HL-60 (cell line): ENCODE measurements around the gene TCF15.

ENCODE experiments used
- GABPA ChIP-seq: IDR thresholded peaks from 2 replicates; pipeline ENCODE4 v1.6.1; 2012; ENCODE audit warnings: low read depth
- POLR2AphosphoS5 ChIP-seq: IDR thresholded peaks from 2 replicates; pipeline ENCODE4 v1.6.1; 2012; ENCODE audit warnings: low read depth
- SPI1 ChIP-seq: IDR thresholded peaks from 2 replicates; pipeline ENCODE4 v1.6.1; 2012; ENCODE audit warnings: low read depth, mild to moderate bottlenecking, borderline replicate concordance
- TF ChIP-seq, protein P1 (sequence below): IDR thresholded peaks from one replicate; pipeline ENCODE4 v1.5.1; 2011; ENCODE audit warnings: low read length, control low read depth, inconsistent platforms; ENCODE audit not compliant: insufficient read depth
- TF ChIP-seq, protein P2 (sequence below): IDR thresholded peaks from 2 replicates; pipeline ENCODE4 v1.6.1; 2012; ENCODE audit warnings: low read depth; ENCODE audit not compliant: insufficient replicate concordance

DNA sequence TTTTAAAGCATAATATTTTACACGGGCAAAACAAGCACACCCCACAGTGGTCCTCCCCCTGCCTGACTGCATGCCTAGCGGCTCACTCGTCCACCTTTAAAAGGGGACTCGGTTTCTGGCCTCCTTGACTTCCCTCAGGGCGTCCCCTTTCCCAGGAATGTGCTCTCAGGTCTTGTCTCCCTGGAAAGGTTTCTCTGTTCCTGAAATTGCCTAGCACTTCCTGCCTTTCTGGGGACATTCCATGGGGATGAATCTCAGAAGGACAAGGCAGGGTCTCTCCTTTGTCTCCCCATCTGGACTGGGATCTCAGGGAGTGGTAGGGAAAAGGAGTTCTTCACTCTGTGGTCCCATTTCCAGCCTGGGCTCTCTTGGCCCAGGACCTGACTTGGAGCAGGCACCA lies 4.9 kb downstream of the TCF15 start:
- TF ChIP-seq, protein P1, sequence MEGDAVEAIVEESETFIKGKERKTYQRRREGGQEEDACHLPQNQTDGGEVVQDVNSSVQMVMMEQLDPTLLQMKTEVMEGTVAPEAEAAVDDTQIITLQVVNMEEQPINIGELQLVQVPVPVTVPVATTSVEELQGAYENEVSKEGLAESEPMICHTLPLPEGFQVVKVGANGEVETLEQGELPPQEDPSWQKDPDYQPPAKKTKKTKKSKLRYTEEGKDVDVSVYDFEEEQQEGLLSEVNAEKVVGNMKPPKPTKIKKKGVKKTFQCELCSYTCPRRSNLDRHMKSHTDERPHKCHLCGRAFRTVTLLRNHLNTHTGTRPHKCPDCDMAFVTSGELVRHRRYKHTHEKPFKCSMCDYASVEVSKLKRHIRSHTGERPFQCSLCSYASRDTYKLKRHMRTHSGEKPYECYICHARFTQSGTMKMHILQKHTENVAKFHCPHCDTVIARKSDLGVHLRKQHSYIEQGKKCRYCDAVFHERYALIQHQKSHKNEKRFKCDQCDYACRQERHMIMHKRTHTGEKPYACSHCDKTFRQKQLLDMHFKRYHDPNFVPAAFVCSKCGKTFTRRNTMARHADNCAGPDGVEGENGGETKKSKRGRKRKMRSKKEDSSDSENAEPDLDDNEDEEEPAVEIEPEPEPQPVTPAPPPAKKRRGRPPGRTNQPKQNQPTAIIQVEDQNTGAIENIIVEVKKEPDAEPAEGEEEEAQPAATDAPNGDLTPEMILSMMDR: no peak
- TF ChIP-seq, protein P2, sequence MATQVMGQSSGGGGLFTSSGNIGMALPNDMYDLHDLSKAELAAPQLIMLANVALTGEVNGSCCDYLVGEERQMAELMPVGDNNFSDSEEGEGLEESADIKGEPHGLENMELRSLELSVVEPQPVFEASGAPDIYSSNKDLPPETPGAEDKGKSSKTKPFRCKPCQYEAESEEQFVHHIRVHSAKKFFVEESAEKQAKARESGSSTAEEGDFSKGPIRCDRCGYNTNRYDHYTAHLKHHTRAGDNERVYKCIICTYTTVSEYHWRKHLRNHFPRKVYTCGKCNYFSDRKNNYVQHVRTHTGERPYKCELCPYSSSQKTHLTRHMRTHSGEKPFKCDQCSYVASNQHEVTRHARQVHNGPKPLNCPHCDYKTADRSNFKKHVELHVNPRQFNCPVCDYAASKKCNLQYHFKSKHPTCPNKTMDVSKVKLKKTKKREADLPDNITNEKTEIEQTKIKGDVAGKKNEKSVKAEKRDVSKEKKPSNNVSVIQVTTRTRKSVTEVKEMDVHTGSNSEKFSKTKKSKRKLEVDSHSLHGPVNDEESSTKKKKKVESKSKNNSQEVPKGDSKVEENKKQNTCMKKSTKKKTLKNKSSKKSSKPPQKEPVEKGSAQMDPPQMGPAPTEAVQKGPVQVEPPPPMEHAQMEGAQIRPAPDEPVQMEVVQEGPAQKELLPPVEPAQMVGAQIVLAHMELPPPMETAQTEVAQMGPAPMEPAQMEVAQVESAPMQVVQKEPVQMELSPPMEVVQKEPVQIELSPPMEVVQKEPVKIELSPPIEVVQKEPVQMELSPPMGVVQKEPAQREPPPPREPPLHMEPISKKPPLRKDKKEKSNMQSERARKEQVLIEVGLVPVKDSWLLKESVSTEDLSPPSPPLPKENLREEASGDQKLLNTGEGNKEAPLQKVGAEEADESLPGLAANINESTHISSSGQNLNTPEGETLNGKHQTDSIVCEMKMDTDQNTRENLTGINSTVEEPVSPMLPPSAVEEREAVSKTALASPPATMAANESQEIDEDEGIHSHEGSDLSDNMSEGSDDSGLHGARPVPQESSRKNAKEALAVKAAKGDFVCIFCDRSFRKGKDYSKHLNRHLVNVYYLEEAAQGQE: no peak
- TF ChIP-seq GABPA (no peak), SPI1 (no peak), POLR2AphosphoS5 (no peak)
